Measurements from ENCODE around the gene TRIM33.
A peak's percentile ranks its signal among the peaks of the same experiment; 100 is the strongest.

TRIM33 gene

DNA sequence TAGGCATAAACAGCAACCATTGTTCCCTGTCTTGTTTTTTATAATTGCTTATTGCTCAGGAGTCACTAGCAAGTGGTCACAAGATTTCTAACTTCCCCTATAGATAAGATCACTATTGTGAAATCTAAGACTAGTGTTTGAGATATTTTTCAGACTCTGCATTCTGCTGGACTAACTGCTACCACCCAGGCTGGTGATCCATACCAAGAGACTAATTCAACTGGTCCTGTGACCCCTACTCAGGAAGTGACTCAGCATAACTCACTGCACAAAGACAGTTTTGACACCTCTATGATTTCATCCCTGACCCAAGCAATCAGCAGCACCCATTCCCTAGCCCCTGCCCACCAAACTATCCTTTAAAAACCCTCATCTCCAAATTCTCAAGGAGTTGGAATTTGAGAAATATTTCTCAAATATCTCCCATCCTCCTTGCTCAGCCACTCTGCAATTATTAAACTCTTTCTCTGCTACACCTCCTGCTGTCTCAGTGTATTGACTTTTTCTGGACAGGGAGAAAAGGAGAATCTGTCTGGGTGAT lies 52.7 kb downstream of the TRIM33 start:
- Histone ChIP-seq H3K4me3 (ENCODE audit: low read depth, low read length) (no peak overlapping the region), H2AK5ac (ENCODE audit: low read length) (no peak overlapping the region), H2BK12ac (ENCODE audit: low read length) (no peak overlapping the region), H4K91ac (ENCODE audit: low read depth, low read length) (no peak overlapping the region), H3K9ac (ENCODE audit: low read length) (no peak overlapping the region), H3K27me3 (ENCODE audit: insufficient read depth, low read length) (no peaks in the 10 kb centered on the region), H2BK120ac (ENCODE audit: insufficient read depth, low read length, poor library complexity) (no peak overlapping the region), H3K9me3 (ENCODE audit: insufficient read depth, low read depth, low read length) (no peaks in the 10 kb centered on the region), H3K4ac (ENCODE audit: low read depth, low read length) (no peak overlapping the region), H3K79me1 (ENCODE audit: low read length) (no peaks in the 10 kb centered on the region), H3K79me2 (ENCODE audit: control insufficient read depth, insufficient read depth, low read length, poor library complexity) (no peaks in the 10 kb centered on the region), H3K23ac (ENCODE audit: low read length) (no peak overlapping the region), H3K36me3 (ENCODE audit: control insufficient read depth in 1 of 2, insufficient read depth in 2 of 2, low read length in 2 of 2) (peaks cover 8 to 17% of the 10 kb centered on the region in 2 experiments), H3K27ac (ENCODE audit: low read depth, low read length) (peak overlapping the region; percentile 59), H2AFZ (ENCODE audit: insufficient read depth, low read length, poor library complexity) (no peak overlapping the region), H3K4me2 (ENCODE audit: low read length) (no peak overlapping the region), H2BK5ac (ENCODE audit: low read depth, low read length, poor library complexity) (no peak overlapping the region), H4K12ac (ENCODE audit: low read depth, low read length) (no peak overlapping the region), H3K4me1 (ENCODE audit: control insufficient read depth in 1 of 2, insufficient read depth in 2 of 2, low read length in 2 of 2) (no peaks in the 10 kb centered on the region), H3K14ac (ENCODE audit: low read length) (no peak overlapping the region), H4K8ac (ENCODE audit: low read depth, low read length) (no peak overlapping the region), H3K18ac (ENCODE audit: low read length) (no peak overlapping the region)
- peak; percentile 88 to 96 for DNase-seq

DNA sequence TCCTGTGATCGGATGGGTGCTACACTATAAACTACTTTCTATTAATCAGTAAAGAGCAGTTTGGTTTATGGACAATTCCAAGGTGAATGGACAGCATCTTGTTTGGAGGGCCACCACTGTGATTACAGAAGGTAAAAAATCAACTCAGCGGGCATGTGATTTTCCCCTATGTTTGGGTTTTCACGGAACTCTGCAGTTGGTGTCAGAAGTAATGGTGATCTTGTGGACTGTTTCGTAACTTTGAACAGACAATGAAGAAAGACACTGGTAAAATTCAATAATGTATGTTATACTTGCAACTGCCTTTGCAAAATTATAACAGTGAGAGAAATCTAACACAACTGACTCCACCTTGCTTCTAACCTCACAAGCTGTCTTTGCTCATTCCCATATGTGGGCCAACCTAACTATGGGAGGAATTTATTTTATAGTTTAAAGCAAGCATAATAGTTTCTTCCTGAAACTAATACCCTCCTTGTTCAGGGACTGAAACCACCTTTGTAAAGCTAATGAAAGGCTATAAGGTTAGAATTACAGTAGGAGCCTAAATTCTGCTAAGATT lies 53.2 kb downstream of the TRIM33 start:
- H3K36me3 ChIP-seq (ENCODE audit: control insufficient read depth in 1 of 2, insufficient read depth in 2 of 2, low read length in 2 of 2): peaks cover 8 to 20% of the 10 kb centered on the region in 2 experiments
- peak overlapping the region; percentile 20 for H3K27ac ChIP-seq (ENCODE audit: low read depth, low read length)
- H4K91ac ChIP-seq (ENCODE audit: low read depth, low read length): no peak overlapping the region
- no peak overlapping the region for H3K4me2 ChIP-seq (ENCODE audit: low read length)
- H2BK12ac ChIP-seq (ENCODE audit: low read length): no peak overlapping the region
- H2AK5ac ChIP-seq (ENCODE audit: low read length): no peak overlapping the region
- H2BK120ac ChIP-seq (ENCODE audit: insufficient read depth, low read length, poor library complexity): no peak overlapping the region
- no peak overlapping the region for H3K23ac ChIP-seq (ENCODE audit: low read length)
- H3K4me1 ChIP-seq (ENCODE audit: control insufficient read depth in 1 of 2, insufficient read depth in 2 of 2, low read length in 2 of 2): no peaks in the 10 kb centered on the region
- no peak overlapping the region for H3K9ac ChIP-seq (ENCODE audit: low read length)
- no peak overlapping the region for H2AFZ ChIP-seq (ENCODE audit: insufficient read depth, low read length, poor library complexity)
- no CpG with 5 or more reads among the region's 4 CpGs for whole genome bisulfite sequencing (ENCODE audit: extremely low coverage, insufficient coverage, insufficient read length)
- H3K18ac ChIP-seq (ENCODE audit: low read length): no peak overlapping the region
- no peak overlapping the region for H3K14ac ChIP-seq (ENCODE audit: low read length)
- no peak for DNase-seq
- no peaks in the 10 kb centered on the region for H3K79me2 ChIP-seq (ENCODE audit: control insufficient read depth, insufficient read depth, low read length, poor library complexity)
- H2BK5ac ChIP-seq (ENCODE audit: low read depth, low read length, poor library complexity): no peak overlapping the region
- no peaks in the 10 kb centered on the region for H3K79me1 ChIP-seq (ENCODE audit: low read length)
- no peak overlapping the region for H3K4ac ChIP-seq (ENCODE audit: low read depth, low read length)
- H3K9me3 ChIP-seq (ENCODE audit: insufficient read depth, low read depth, low read length): no peaks in the 10 kb centered on the region
- no peak overlapping the region for H4K8ac ChIP-seq (ENCODE audit: low read depth, low read length)
- H4K12ac ChIP-seq (ENCODE audit: low read depth, low read length): no peak overlapping the region
- no peaks in the 10 kb centered on the region for H3K27me3 ChIP-seq (ENCODE audit: insufficient read depth, low read length)
- H3K4me3 ChIP-seq (ENCODE audit: low read depth, low read length): no peak overlapping the region

DNA sequence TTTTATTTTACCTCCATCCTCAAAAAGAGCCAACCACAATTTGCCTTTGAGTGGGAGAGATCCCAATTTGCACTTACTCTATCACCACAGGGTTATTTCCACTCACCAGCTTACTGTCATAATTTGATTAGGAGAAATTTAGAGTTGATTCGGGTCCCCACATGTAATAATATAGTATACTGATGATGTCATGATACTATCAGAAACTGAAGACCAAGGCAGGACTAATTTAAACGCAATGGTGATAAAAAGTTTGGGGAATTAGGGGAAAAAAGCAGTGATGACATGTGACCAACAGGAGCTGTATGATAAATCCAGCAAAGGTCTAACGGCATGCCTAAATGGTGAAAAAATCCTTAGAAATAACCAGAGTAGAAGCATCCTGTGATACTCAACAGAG lies 54.4 kb downstream of the TRIM33 start:
- Histone ChIP-seq H2BK12ac (ENCODE audit: low read length) (no peak overlapping the region), H3K14ac (ENCODE audit: low read length) (no peak overlapping the region), H3K4me2 (ENCODE audit: low read length) (no peak overlapping the region), H3K4ac (ENCODE audit: low read depth, low read length) (no peak overlapping the region), H3K9me3 (ENCODE audit: insufficient read depth, low read depth, low read length) (no peaks in the 10 kb centered on the region), H2BK5ac (ENCODE audit: low read depth, low read length, poor library complexity) (no peak overlapping the region), H4K8ac (ENCODE audit: low read depth, low read length) (no peak overlapping the region), H4K12ac (ENCODE audit: low read depth, low read length) (no peak overlapping the region), H3K27ac (ENCODE audit: low read depth, low read length) (no peak overlapping the region), H3K9ac (ENCODE audit: low read length) (no peak overlapping the region), H3K27me3 (ENCODE audit: insufficient read depth, low read length) (no peaks in the 10 kb centered on the region), H4K91ac (ENCODE audit: low read depth, low read length) (no peak overlapping the region), H3K4me3 (ENCODE audit: low read depth, low read length) (no peak overlapping the region), H3K18ac (ENCODE audit: low read length) (no peak overlapping the region), H3K4me1 (ENCODE audit: control insufficient read depth in 1 of 2, insufficient read depth in 2 of 2, low read length in 2 of 2) (no peaks in the 10 kb centered on the region), H2AK5ac (ENCODE audit: low read length) (no peak overlapping the region), H3K79me1 (ENCODE audit: low read length) (no peaks in the 10 kb centered on the region), H2AFZ (ENCODE audit: insufficient read depth, low read length, poor library complexity) (no peak overlapping the region), H3K23ac (ENCODE audit: low read length) (no peak overlapping the region), H2BK120ac (ENCODE audit: insufficient read depth, low read length, poor library complexity) (no peak overlapping the region), H3K36me3 (ENCODE audit: control insufficient read depth in 1 of 2, insufficient read depth in 2 of 2, low read length in 2 of 2) (peaks cover 12 to 24% of the 10 kb centered on the region in 2 experiments), H3K79me2 (ENCODE audit: control insufficient read depth, insufficient read depth, low read length, poor library complexity) (no peaks in the 10 kb centered on the region)
- DNase-seq: no peak
- no CpG with 5 or more reads among the region's 3 CpGs for WGBS (ENCODE audit: extremely low coverage, insufficient coverage, insufficient read length)

DNA sequence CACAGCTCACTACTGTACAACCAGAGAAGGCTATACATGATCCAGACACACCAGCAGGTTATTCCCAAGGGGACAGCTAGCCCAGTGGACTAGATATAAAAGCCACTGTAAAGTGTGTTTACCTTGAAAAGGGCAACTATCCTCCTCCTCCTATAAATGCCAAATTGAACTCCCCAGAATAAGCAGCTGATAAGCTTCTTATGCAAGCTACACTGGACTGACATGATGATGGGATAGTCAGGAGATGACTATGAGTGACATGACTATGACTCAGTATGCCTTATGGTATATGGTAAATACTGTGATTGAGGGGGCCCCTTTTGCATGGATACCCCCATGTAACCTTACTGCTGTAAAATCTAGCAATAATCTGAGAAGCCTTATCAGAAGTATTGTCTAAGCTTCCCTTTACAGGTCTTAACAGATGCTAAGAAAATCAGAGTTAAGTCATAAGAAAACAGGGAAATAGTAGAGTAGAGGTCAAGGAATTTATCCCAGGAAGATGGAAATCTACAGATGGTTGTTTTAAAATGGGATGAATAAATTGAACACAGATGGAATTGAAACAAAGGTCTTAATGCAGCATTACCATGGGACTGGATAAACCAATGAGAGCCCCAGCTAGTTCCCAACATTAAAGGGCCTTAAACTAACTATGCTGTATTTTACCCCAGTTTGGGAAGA lies 55.8 kb downstream of the TRIM33 start:
- Histone ChIP-seq H2BK5ac (ENCODE audit: low read depth, low read length, poor library complexity) (no peak overlapping the region), H3K23ac (ENCODE audit: low read length) (no peak overlapping the region), H3K27ac (ENCODE audit: low read depth, low read length) (no peak overlapping the region), H3K79me1 (ENCODE audit: low read length) (no peaks in the 10 kb centered on the region), H3K4me2 (ENCODE audit: low read length) (no peak overlapping the region), H2BK12ac (ENCODE audit: low read length) (no peak overlapping the region), H2AFZ (ENCODE audit: insufficient read depth, low read length, poor library complexity) (no peak overlapping the region), H4K91ac (ENCODE audit: low read depth, low read length) (no peak overlapping the region), H3K4ac (ENCODE audit: low read depth, low read length) (no peak overlapping the region), H4K12ac (ENCODE audit: low read depth, low read length) (no peak overlapping the region), H3K4me3 (ENCODE audit: low read depth, low read length) (no peak overlapping the region), H2BK120ac (ENCODE audit: insufficient read depth, low read length, poor library complexity) (no peak overlapping the region), H3K36me3 (ENCODE audit: control insufficient read depth in 1 of 2, insufficient read depth in 2 of 2, low read length in 2 of 2) (peaks cover 7 to 21% of the 10 kb centered on the region in 2 experiments), H3K9ac (ENCODE audit: low read length) (no peak overlapping the region), H3K79me2 (ENCODE audit: control insufficient read depth, insufficient read depth, low read length, poor library complexity) (no peaks in the 10 kb centered on the region), H3K27me3 (ENCODE audit: insufficient read depth, low read length) (no peaks in the 10 kb centered on the region), H3K18ac (ENCODE audit: low read length) (no peak overlapping the region), H3K9me3 (ENCODE audit: insufficient read depth, low read depth, low read length) (no peaks in the 10 kb centered on the region), H3K14ac (ENCODE audit: low read length) (no peak overlapping the region), H2AK5ac (ENCODE audit: low read length) (no peak overlapping the region), H3K4me1 (ENCODE audit: control insufficient read depth in 1 of 2, insufficient read depth in 2 of 2, low read length in 2 of 2) (no peaks in the 10 kb centered on the region), H4K8ac (ENCODE audit: low read depth, low read length) (no peak overlapping the region)
- DNase-seq: peak in 1 of 2 donors; percentile 4
